Adrenal gland (tissue), 12 donors: ENCODE results near the gene CYTH3. TPM values are rescaled to one million over a fixed set of nuclear protein-coding genes. Genes with fewer than 3 reads are reported as not detected.
A peak's percentile ranks its signal among the peaks of the same experiment; 100 is the strongest.

Source experiments
- DNase-seq, 7 donors: peaks; one replicate each; pipeline ENCODE4 v3.0.0-alpha.2; 2019 to 2020
- H3K27ac ChIP-seq, 5 donors: fragments of 200-600 bp; sonication (generic) in 4 of 5; 1 replicate in 3 of 5; 2 replicates in 2 of 5; pipeline versions ENCODE4 v1.5.1 to v1.8.0; 2016 to 2020; ENCODE audit warnings: mild to moderate bottlenecking in 1 of 5
- H3K27me3 ChIP-seq: fragments of 200-600 bp; 2 replicates; pipeline ENCODE4 v1.8.0; 2021
- H3K36me3 ChIP-seq, 2 donors: fragments of 200-600 bp; replicated peaks in 1 of 2; 1 replicate in 1 of 2; 2 replicates in 1 of 2; pipeline versions ENCODE4 v1.5.1 to v1.8.0; 2018 to 2022
- H3K4me1 ChIP-seq, 2 donors: fragments of 200-600 bp; replicated peaks in 1 of 2; 1 replicate in 1 of 2; 2 replicates in 1 of 2; pipeline versions ENCODE4 v1.5.1 to v1.8.0; 2018 to 2021
- H3K4me3 ChIP-seq, 4 donors: fragments of 200-600 bp; sonication (generic) in 3 of 4; one replicate each; pipeline ENCODE4 v1.5.1; 2016 to 2018
- H3K9me3 ChIP-seq, 3 donors: fragments of 200-600 bp; sonication (generic) in 1 of 3; replicated peaks in 1 of 3; 1 replicate in 2 of 3; 2 replicates in 1 of 3; pipeline versions ENCODE4 v1.5.1 to v1.8.0; 2016 to 2021
- CTCF ChIP-seq, 6 experiments: fragments of 450-650 bp in 4 of 6; fragments of 200-600 bp in 2 of 6; sonication (generic) in 1 of 6; IDR thresholded peaks; 1 replicate in 5 of 6; 2 replicates in 1 of 6; pipeline versions ENCODE4 v1.5.1 to v1.8.0; 2016 to 2021; ENCODE audit warnings: antibody characterized with exemption in 6 of 6, mild to moderate bottlenecking in 2 of 6, moderate library complexity in 1 of 6
- POLR2A ChIP-seq, 2 donors: fragments of 450-650 bp; IDR thresholded peaks; one replicate each; pipeline ENCODE4 v1.6.1; 2017; ENCODE audit warnings: antibody characterized with exemption in 2 of 2, mild to moderate bottlenecking in 2 of 2, moderate library complexity in 1 of 2
- WGBS, 4 donors: extraction: QIAGEN DNeasy Blood & Tissue Kit in 2 of 4; methylation state at CpG; one replicate each; pipeline versions ENCODE4 v1.1.5 to v1.1.7; 2013 to 2017; 5-methylcytosine and 5-hydroxymethylcytosine counted together
- intact Hi-C, 2 donors: fragments of 100-400 bp; cut with DNase I; formaldehyde crosslinking; loops; one replicate each; pipeline versions ENCODE4 v1.14.1 to v1.15.0; 2022 to 2023
- polyA plus RNA-seq, 3 donors: library from polyadenylated mRNA; stranded (reverse); fragments of 200-250 nt in 2 of 3; fragments of 350-450 nt in 1 of 3; fragmentation: Illumina TruSeq in 1 of 3; extraction: RNeasy Lipid Tissue Mini Kit (QIAGEN cat#74804) in 1 of 3; gene quantifications; one replicate each; pipeline ENCODE4 v1.2.3, GENCODE V29; 2013 to 2014
- total RNA-seq, 9 donors: library from RNA; depleted of rRNA in 4 of 9; stranded (reverse); fragments of >200 nt in 4 of 9; fragments of 120-200 nt in 1 of 9; fragmentation: NEBNext Ultra II Directional in 1 of 9; extraction: Animal tissue kit (Norgen Biotek cat#: 25700) in 1 of 9; gene quantifications; one replicate each; pipeline versions ENCODE4 v1.1.0 to v1.2.4, GENCODE V29; 2013 to 2023
- donor health status: healthy with polysubstance abuse.
- donor health status: Bipolar disorder and iron deficiency.
- donor health status: DM: yes; HTN: yes; CAD: no.
- donor health status: DM: no; HTN: no; CAD: no.
- donor health status: DM: no; HTN: no; CAD: no.
- donor health status: DM: yes; HTN: yes; CAD: no.

Gene CYTH3
- total and polyA plus RNA-seq, 12 donors: 7.9 to 34.3 (median 17.0) TPM

GRCh38 chr7:6271694-6272440, 557 bp downstream of the CYTH3 start:
- DNase-seq: peak in 6 of 7 donors; percentile 24 to 56 (median 40)
- WGBS, 4 donors: 0 to 1% (median 1%) methylated on average over 18 to 73 of the region's 74 CpGs
- no peaks in the 10 kb centered on the region for H3K9me3 ChIP-seq
- peaks cover 8 to 30% of the 10 kb centered on the region in 2 donors for H3K4me1 ChIP-seq
- H3K27ac ChIP-seq: peak overlapping the region in 3 of 5 donors; percentile 47 to 88 (median 73)
- peak overlapping the region; percentile 3 to 94 (median 66) for H3K4me3 ChIP-seq
- TF ChIP-seq CTCF (IDR thresholded peaks at IDR 0.05) (no peak), POLR2A (IDR thresholded peaks at IDR 0.05) (no peak)
- intact Hi-C loops: no loop called here
- no peaks in the 10 kb centered on the region for H3K36me3 ChIP-seq
- no peaks in the 10 kb centered on the region for H3K27me3 ChIP-seq

- intact Hi-C loops: no loop called here
- 0 to 2% (median 1%) methylated on average over 14 to 16 of the region's 16 CpGs for WGBS, 4 donors
- peaks cover 8 to 30% of the 10 kb centered on the region in 2 donors for H3K4me1 ChIP-seq
- H3K36me3 ChIP-seq: no peaks in the 10 kb centered on the region
- peak overlapping the region in 2 of 5 donors; percentile 18 to 88 for H3K27ac ChIP-seq
- H3K4me3 ChIP-seq: peak overlapping the region; percentile 3 to 94 (median 66)
- no peaks in the 10 kb centered on the region for H3K27me3 ChIP-seq
- TF ChIP-seq CTCF (IDR thresholded peaks at IDR 0.05) (peak; percentile 13 to 59 (median 46)), POLR2A (IDR thresholded peaks at IDR 0.05) (no peak)
- H3K9me3 ChIP-seq: no peaks in the 10 kb centered on the region
- peak; percentile 37 to 81 (median 54) for DNase-seq
Observed at GRCh38 chr7:6271060-6271658, 1.3 kb downstream of the CYTH3 start.

GRCh38 chr7:6269527-6269926, 2.9 kb downstream of the CYTH3 start:
- Histone ChIP-seq H3K9me3 (no peaks in the 10 kb centered on the region), H3K27me3 (no peaks in the 10 kb centered on the region), H3K36me3 (no peaks in the 10 kb centered on the region), H3K4me1 (peaks cover 8 to 35% of the 10 kb centered on the region in 2 donors), H3K27ac (no peak overlapping the region), H3K4me3 (no peak overlapping the region)
- DNase-seq: no peak
- intact Hi-C loops: no loop called here
- TF ChIP-seq CTCF (IDR thresholded peaks at IDR 0.05) (no peak), POLR2A (IDR thresholded peaks at IDR 0.05) (no peak)
- 56 to 75% (median 69%) methylated on average over 4 of the region's 4 CpGs for WGBS, 4 donors

- no peak for TF ChIP-seq POLR2A (IDR thresholded peaks at IDR 0.05)
- TF ChIP-seq CTCF (IDR thresholded peaks at IDR 0.05): no peak
- Histone ChIP-seq H3K4me1 (peaks cover 8 to 35% of the 10 kb centered on the region in 2 donors), H3K27me3 (no peaks in the 10 kb centered on the region), H3K4me3 (no peak overlapping the region), H3K36me3 (no peaks in the 10 kb centered on the region), H3K27ac (no peak overlapping the region), H3K9me3 (no peaks in the 10 kb centered on the region)
- intact Hi-C loops: no loop called here
- DNase-seq: no peak
- WGBS, 4 donors: 59 to 83% (median 69%) methylated on average over 5 of the region's 5 CpGs
Observed at GRCh38 chr7:6268907-6269306, 3.5 kb downstream of the CYTH3 start.
